HCT116 (cell line): ENCODE measurements around the gene FBXO7. TPM values are rescaled to one million over a fixed set of nuclear protein-coding genes. Genes with fewer than 3 reads are reported as not detected.
A peak's percentile ranks its signal among the peaks of the same experiment; 100 is the strongest.

Experiments used
- ATAC-seq: fragments of 200-7000 bp; cut with Tn5 transposase; 2 replicates; pipeline ENCODE4 v1.9.1; 2020; ENCODE audit warnings: mild to moderate bottlenecking, moderate library complexity
- BruUV-seq: library from RNA; stranded (reverse); fragments of 400-500 nt; replicated peaks from 2 replicates; lab custom pipeline; 2021; lab: Mats Ljungman, UMichigan
- CTCF ChIA-PET: fragments of 300-600 bp; sonication (Branson Sonifier 250); formaldehyde crosslinking; loops from one replicate; lab custom pipeline; 2021; ENCODE audit warnings: antibody characterized with exemption; lab: Charles Lee
- POLR2A ChIA-PET: fragments of 300-600, 350-600 bp; sonication (Branson Sonifier 250); formaldehyde crosslinking; loops from one replicate; lab custom pipeline; 2021; ENCODE audit warnings: antibody characterized with exemption; lab: Charles Lee
- RAD21 ChIA-PET, 2 experiments: fragments of 300-600 bp; sonication (Branson Sonifier 250); formaldehyde crosslinking; loops; one replicate each; lab custom pipeline; 2023; ENCODE audit warnings: low total read pairs in 2 of 2; ENCODE audit not compliant: uncharacterized antibody in 2 of 2, unreplicated experiment in 2 of 2, low non-redundant PET in 1 of 2; lab: Charles Lee
- DNase-seq: peaks from one replicate; pipeline ENCODE4 v3.0.0-alpha.2; 2010; ENCODE audit warnings: low read depth, low spot score
- H2AFZ ChIP-seq: fragments of 200-600 bp; shearing (Covaris generic), sonication (generic); 2 replicates; pipeline ENCODE4 v1.6.1; 2017; ENCODE audit warnings: low read depth, mixed run types, mixed read lengths, antibody characterized with exemption, low read length; ENCODE audit not compliant: poor library complexity, severe bottlenecking
- H3K27ac ChIP-seq: 2 replicates; pipeline ENCODE4 v1.5.1; 2012; ENCODE audit warnings: low read depth, low read length
- H3K27me3 ChIP-seq: fragments of 200-600 bp; sonication (generic); 2 replicates; pipeline ENCODE4 v1.6.1; 2016; ENCODE audit warnings: mixed run types, low read length, mixed read lengths; ENCODE audit not compliant: insufficient read depth
- H3K36me3 ChIP-seq, 2 experiments: fragments of 200-500 bp in 1 of 2; fragments of 200-600 bp in 1 of 2; sonication (Bioruptor generic) in 1 of 2; sonication (generic) in 1 of 2; 2 replicates each; pipeline versions ENCODE4 v1.5.1 to v1.6.1; 2014 to 2016; ENCODE audit warnings: low read length in 2 of 2, inconsistent platforms in 1 of 2, mixed read lengths in 1 of 2, mixed run types in 1 of 2; ENCODE audit not compliant: insufficient read depth in 2 of 2, control insufficient read depth in 1 of 2
- H3K4me1 ChIP-seq, 2 experiments: fragments of 200-600 bp in 1 of 2; sonication (generic) in 1 of 2; 2 replicates each; pipeline versions ENCODE4 v1.5.1 to v1.6.1; 2012 to 2017; ENCODE audit warnings: low read length in 2 of 2, inconsistent platforms in 1 of 2, mild to moderate bottlenecking in 1 of 2, mixed read lengths in 1 of 2, mixed run types in 1 of 2, moderate library complexity in 1 of 2; ENCODE audit not compliant: insufficient read depth in 2 of 2, control insufficient read depth in 1 of 2
- H3K4me2 ChIP-seq: fragments of 200-600 bp; sonication (generic); 2 replicates; pipeline ENCODE4 v1.6.1; 2017; ENCODE audit warnings: mixed run types, low read length, mixed read lengths
- H3K4me3 ChIP-seq, 2 experiments: fragments of 200-600 bp in 1 of 2; sonication (generic) in 1 of 2; replicated peaks in 1 of 2; 2 replicates each; pipeline ENCODE4 v1.5.1; 2011 to 2016; ENCODE audit warnings: low read length in 2 of 2, control low read depth in 1 of 2, low read depth in 1 of 2, mild to moderate bottlenecking in 1 of 2, mixed read lengths in 1 of 2, mixed run types in 1 of 2
- H3K79me2 ChIP-seq: fragments of 200-600 bp; sonication (generic); 2 replicates; pipeline ENCODE4 v1.6.1; 2017; ENCODE audit warnings: mild to moderate bottlenecking, mixed run types, low read length, moderate library complexity, mixed read lengths; ENCODE audit not compliant: insufficient read depth
- H3K9ac ChIP-seq: fragments of 200-600 bp; sonication (generic); 2 replicates; pipeline ENCODE4 v1.6.1; 2016; ENCODE audit warnings: low read length, mixed read lengths
- H3K9me2 ChIP-seq: fragments of 200-600 bp; sonication (generic), shearing (Covaris generic); 2 replicates; pipeline ENCODE4 v1.6.1; 2017; ENCODE audit warnings: mixed run types, mild to moderate bottlenecking, moderate library complexity; ENCODE audit not compliant: insufficient read depth
- H3K9me3 ChIP-seq, 2 experiments: fragments of 200-500 bp in 1 of 2; fragments of 200-600 bp in 1 of 2; sonication (Bioruptor generic) in 1 of 2; sonication (generic) in 1 of 2; 2 replicates each; pipeline ENCODE4 v1.6.1; 2014 to 2017; ENCODE audit warnings: low read length in 2 of 2, mixed read lengths in 2 of 2, inconsistent platforms in 1 of 2, low read depth in 1 of 2, mild to moderate bottlenecking in 1 of 2, mixed run types in 1 of 2, moderate library complexity in 1 of 2; ENCODE audit not compliant: control insufficient read depth in 1 of 2, insufficient read depth in 1 of 2
- H4K20me1 ChIP-seq: fragments of 200-600 bp; sonication (generic), shearing (Covaris generic); 2 replicates; pipeline ENCODE4 v1.6.1; 2017; ENCODE audit warnings: mixed run types, mild to moderate bottlenecking, moderate library complexity; ENCODE audit not compliant: insufficient read depth
- ATF3 ChIP-seq: IDR thresholded peaks from 2 replicates; pipeline ENCODE4 v1.6.1; 2012
- CTCF ChIP-seq, 3 experiments: fragments of 200-600 bp in 1 of 3; sonication (generic) in 1 of 3; IDR thresholded peaks in 2 of 3; conservative IDR thresholded peaks in 1 of 3; 2 replicates each; pipeline ENCODE4 v1.5.1; 2012 to 2017; ENCODE audit warnings: low read depth in 2 of 3, low read length in 2 of 3, antibody characterized with exemption in 1 of 3, borderline replicate concordance in 1 of 3, control low read depth in 1 of 3, mild to moderate bottlenecking in 1 of 3, mixed read lengths in 1 of 3, mixed run types in 1 of 3, moderate library complexity in 1 of 3; ENCODE audit not compliant: insufficient read depth in 1 of 3
- EGR1 ChIP-seq: IDR thresholded peaks from 2 replicates; pipeline ENCODE4 v1.6.1; 2012; ENCODE audit warnings: low read depth
- ELF1 ChIP-seq: IDR thresholded peaks from 2 replicates; pipeline ENCODE4 v1.6.1; 2012; ENCODE audit warnings: low read depth, borderline replicate concordance
- EZH2 ChIP-seq: fragments of 200-600 bp; sonication (generic); IDR thresholded peaks from 2 replicates; pipeline ENCODE4 v1.6.1; 2017; ENCODE audit warnings: antibody characterized with exemption, mixed run types
- FOSL1 ChIP-seq: IDR thresholded peaks from 2 replicates; pipeline ENCODE4 v1.6.1; 2012; ENCODE audit warnings: low read depth
- JUND ChIP-seq: IDR thresholded peaks from 2 replicates; pipeline ENCODE4 v1.6.1; 2012
- RAD21 ChIP-seq: IDR thresholded peaks from 2 replicates; pipeline ENCODE4 v1.6.1; 2012; ENCODE audit warnings: low read depth, mild to moderate bottlenecking
- REST ChIP-seq: IDR thresholded peaks from 2 replicates; pipeline ENCODE4 v1.6.1; 2012; ENCODE audit warnings: low read depth
- SP1 ChIP-seq: IDR thresholded peaks from 2 replicates; pipeline ENCODE4 v1.6.1; 2012; ENCODE audit warnings: low read depth
- TCF7L2 ChIP-seq: IDR thresholded peaks from 2 replicates; pipeline ENCODE4 v1.7.0; 2011; ENCODE audit warnings: borderline replicate concordance, inconsistent platforms; ENCODE audit not compliant: insufficient read depth, insufficient read length; ENCODE audit errors: extremely low read depth
- intact Hi-C: fragments of 100-400 bp; cut with micrococcal nuclease; formaldehyde crosslinking; loops from 2 replicates; pipeline ENCODE4 v1.10.0; 2022
- total RNA-seq: library from RNA; stranded (reverse); gene quantifications from one replicate; pipeline ENCODE4 v1.2.1, GENCODE V29; 2021; ENCODE audit not compliant: unreplicated experiment

The FBXO7 gene
- total RNA-seq, 1 experiment from 2014 or later = 69.2 TPM

- intact Hi-C loops = loop anchor here (10.0 kb wide), 2 partner anchors 271 to 371 kb away; partner anchors contain the start of gene RFPL2
- Histone ChIP-seq H3K4me2 (peak overlapping the region; percentile 93), H3K4me1 (peaks cover 16% of the 10 kb centered on the region in 2 experiments), H2AFZ (no peak overlapping the region), H3K4me3 (peak overlapping the region; percentile 69 to 79), H3K27ac (peak overlapping the region; percentile 98), H3K27me3 (no peaks in the 10 kb centered on the region), H3K79me2 (peaks cover 54% of the 10 kb centered on the region)
- DNase-seq = peak; percentile 8
- CTCF ChIA-PET = interaction anchor here (1.2 to 1.4 kb wide), 2 partner anchors 63 to 64 kb away, joined by 3 to 4 read pairs; partner anchors contain the start of gene RTCB
- no peak for TF ChIP-seq ELF1
- 0 out of 2 replicates have a peak, but pooled peaks have one; percentile 1 for TF ChIP-seq JUND
- TF ChIP-seq, all 23 proteins: peak for 1
- Histone ChIP-seq H3K36me3 (peaks cover 0 to 7% of the 10 kb centered on the region in 2 experiments; a peak in 2 of 4 replicates), H3K9me2 (no peaks in the 10 kb centered on the region), H3K9me3 (no peaks in the 10 kb centered on the region), H4K20me1 (peaks cover 9% of the 10 kb centered on the region; the same call in 1 of the 2 replicates), H3K9ac (peak overlapping the region; percentile 82)
- no peak for ATAC-seq
- TSS peak; percentile 65 for BruUV-seq
- RAD21 ChIA-PET = no interaction called here
- POLR2A ChIA-PET = interaction anchor here (0.7 to 1.4 kb wide), 2 partner anchors 10 to 14 kb away, joined by 3 read pairs; no protein-coding TSS in a partner anchor
Observed at GRCh38 chr22:32475468-32476010, 928 bp downstream of the FBXO7 start.

- H3K9me2 ChIP-seq = no peaks in the 10 kb centered on the region
- peak overlapping the region; percentile 82 for H3K9ac ChIP-seq
- no peak overlapping the region for H3K27ac ChIP-seq
- H3K27me3 ChIP-seq = no peaks in the 10 kb centered on the region
- peaks cover 16% of the 10 kb centered on the region in 2 experiments for H3K4me1 ChIP-seq
- H4K20me1 ChIP-seq = peaks cover 9% of the 10 kb centered on the region; the same call in 1 of the 2 replicates
- intact Hi-C loops = loop anchor here (10.0 kb wide), 2 partner anchors 272 to 372 kb away; partner anchors contain the start of gene RFPL2
- POLR2A ChIA-PET = no interaction called here
- H3K79me2 ChIP-seq = peaks cover 64% of the 10 kb centered on the region
- peaks cover 0 to 7% of the 10 kb centered on the region in 2 experiments; a peak in 2 of 4 replicates for H3K36me3 ChIP-seq
- no TSS peak for BruUV-seq
- DNase-seq (no peak), ATAC-seq (no peak)
- RAD21 ChIA-PET = no interaction called here
- H2AFZ ChIP-seq = no peak overlapping the region
- H3K4me3 ChIP-seq = peak overlapping the region; percentile 69 to 79
- H3K9me3 ChIP-seq = no peaks in the 10 kb centered on the region
- H3K4me2 ChIP-seq = peak overlapping the region; percentile 93
- CTCF ChIA-PET = interaction anchor here (1.7 kb wide), 1 partner anchor 320 kb away, joined by 3 read pairs; no protein-coding TSS in a partner anchor
- no peak for TF ChIP-seq EGR1
- no peak for TF ChIP-seq TCF7L2
- TF ChIP-seq RAD21 = no peak
- TF ChIP-seq SP1 = no peak
- no peak for TF ChIP-seq ELF1
- no peak for TF ChIP-seq CTCF (IDR thresholded peaks at IDR 0.05 in 2 of 3, conservative IDR thresholded peaks at IDR 0.05 in 1 of 3; ENCODE audit: borderline replicate concordance in 1 of 3, insufficient read depth in 1 of 3, low read depth in 2 of 3, low read length in 2 of 3)
- TF ChIP-seq FOSL1 = no peak
- TF ChIP-seq EZH2 = no peak
- no peak for TF ChIP-seq REST
- no peak for TF ChIP-seq ATF3
Observed at GRCh38 chr22:32476281-32477195, 1.9 kb downstream of the FBXO7 start.
